SH-SY5Y (cell line): ENCODE measurements around the gene EPO.

Experiments used
- GATA2 ChIP-seq: IDR thresholded peaks from 2 replicates; pipeline ENCODE4 v1.6.1; 2011; ENCODE audit warnings: mild to moderate bottlenecking, low read depth, low read length
- GATA3 ChIP-seq: IDR thresholded peaks from 2 replicates; pipeline ENCODE4 v1.6.1; 2011; ENCODE audit warnings: low read depth, mild to moderate bottlenecking, low read length, moderate library complexity

The EPO gene

DNA sequence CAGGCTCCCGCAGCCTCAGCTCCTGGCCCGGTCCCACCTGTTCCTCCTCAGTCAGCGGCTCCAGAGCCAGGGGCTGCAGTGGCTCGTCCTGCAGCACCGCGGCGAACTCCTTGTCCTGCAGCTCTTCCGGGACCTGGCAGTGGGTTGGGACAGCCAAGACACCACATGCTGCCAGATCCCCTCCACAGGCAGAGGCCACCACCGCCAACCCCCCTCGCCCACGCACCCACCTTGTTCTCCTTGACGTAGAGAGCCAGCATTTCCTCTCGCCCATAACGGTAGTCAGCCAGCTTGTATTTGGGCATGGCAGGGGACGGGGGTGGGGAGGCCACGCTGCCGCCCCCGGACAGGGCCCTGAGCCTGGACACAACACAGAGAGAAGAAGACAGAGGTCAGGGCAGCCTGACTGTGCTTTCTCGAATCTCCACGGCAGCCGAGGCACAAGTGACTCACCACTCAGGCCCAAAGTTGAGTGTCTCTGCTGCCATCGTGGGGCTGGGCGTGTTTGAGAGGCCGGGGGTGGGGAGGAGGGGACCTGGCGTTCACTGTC, 32.4 kb upstream of the EPO start:
- TF ChIP-seq GATA3, result no peak
- TF ChIP-seq GATA2, result no peak

DNA sequence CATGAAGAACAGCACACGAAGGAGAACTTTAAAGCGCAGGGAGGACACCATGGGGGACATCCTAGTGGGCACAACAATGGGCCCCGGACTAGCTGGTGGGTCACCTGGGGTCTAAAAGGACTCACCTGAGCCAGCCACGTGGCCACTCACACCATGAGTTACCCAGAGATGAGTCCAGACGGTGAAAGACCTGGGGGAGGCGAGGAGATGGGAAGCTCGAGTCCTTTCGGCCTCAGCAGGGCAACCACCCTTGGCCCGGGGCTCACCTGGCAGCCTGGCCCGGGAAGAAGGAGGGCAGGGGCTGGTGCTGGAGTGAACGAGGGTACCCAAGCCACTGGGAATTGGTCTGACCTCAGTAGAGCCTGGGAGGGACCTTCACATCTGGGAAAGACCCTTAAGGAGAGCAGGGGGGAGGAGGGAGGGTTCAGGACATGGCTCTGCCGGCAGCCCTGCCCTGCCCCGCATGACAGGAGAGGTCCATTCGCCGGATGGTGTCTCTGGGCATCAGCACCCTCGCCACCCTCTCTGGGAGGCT, 31.9 kb upstream of the EPO start:
- TF ChIP-seq GATA2 (no peak), GATA3 (no peak)

DNA sequence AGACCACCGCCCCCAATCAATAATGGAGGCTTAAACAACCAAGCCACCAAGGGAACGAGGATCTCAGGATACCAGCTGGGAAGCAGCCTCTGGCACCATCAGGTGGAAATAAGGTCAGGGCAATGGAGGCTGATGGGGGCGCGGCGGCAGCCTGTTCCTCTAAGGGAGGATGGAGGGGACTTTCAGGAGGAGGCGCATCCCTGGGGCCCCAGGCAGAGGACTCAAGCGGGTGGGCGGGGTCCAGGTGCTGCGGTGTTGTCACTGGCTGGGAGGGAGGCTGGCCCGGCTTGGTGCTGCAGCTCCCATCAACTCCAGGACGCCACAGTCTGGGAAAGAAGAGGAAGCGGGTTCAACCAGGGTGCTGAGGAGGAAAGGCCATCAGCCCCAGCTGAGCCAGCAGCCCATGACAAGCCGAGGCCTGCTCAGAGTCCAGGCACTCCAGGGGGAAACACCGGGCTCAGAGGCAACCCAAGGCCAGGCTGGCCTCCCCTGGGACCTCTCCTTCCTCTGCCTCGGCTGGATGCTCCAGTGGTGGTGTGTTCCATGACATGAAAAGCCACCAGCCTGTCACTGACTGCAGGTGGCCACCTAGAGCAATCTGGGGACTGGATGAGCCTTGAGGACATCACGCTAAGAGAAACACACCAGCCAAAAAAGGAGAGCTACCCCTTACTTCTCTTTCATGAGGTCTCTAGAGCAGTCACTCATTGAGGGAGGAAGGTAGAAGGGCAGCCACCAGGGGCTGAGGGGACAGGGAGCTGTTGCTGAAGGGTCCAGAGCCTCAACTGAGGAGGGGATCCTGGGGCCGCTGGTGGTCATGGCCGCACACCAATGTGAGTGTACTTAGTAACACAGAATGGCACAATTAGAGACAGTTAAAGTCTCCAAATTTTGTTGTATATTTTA, 30.8 kb upstream of the EPO start:
- TF ChIP-seq GATA3 (no peak), GATA2 (no peak)

DNA sequence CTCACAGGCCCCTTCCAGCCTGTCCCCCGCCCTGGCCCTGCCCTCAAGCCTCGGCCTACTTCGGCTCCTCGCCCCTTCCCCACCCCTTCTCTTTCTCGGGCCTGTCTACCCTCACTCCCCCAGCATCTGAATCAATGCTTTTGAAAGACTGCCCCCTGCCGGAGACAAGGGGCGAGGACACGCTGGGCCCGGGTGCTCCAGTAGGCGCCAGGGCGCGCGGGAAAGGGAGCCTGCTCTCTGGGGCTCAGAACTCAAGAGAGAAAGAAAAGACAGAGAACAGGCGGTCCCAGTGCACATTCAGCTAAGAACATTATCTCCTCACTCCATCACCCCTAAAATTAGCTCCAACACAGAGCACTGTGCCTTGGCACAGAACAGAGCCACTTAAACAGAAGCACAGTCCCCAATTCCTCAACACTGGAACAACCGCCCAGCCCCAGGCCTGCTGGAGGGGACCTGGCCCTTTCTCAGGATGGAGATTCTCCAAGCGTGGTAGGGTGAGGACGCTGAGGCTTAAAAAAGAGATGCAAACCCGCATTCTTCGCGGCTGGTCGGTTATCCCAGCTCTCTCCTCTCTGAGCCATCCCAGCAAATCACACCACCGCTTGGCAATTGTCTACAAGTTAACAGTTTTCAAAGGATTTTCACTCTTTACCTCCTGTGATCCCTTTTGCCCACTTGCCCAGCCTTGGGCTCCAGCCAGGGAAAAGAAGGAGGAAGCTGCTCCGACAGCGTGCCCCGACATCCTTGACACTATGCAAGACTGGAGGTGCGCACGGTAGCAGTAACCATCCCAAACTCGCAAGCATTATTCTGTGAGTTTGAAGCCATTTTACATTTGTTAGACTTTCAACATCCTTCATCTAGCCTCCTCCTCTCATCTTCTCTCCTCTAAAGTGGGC, 28.3 kb upstream of the EPO start:
- TF ChIP-seq GATA2 (no peak), GATA3 (no peak)

DNA sequence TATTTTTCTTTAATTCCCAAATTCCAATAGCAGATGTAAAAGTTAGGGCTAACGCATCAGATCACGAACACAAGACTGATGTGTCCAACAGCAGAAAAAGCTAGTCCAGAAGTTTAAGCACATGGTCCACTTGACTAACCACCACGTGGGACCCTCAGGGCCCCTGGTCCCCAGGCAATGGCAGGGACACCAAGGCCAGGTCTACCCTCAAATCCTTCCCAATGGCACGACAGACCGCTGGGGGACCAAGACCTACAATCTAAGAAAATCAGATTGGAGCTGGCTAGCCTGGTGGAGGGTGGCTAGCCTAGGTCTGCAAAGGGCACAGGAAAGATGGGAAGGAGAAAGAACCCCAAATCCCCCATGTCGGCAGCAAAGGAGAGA, 27.7 kb upstream of the EPO start:
- TF ChIP-seq GATA2 (no peak), GATA3 (no peak)

GRCh38 chr7:100693312-100694097, 26.8 kb upstream of the EPO start:
- TF ChIP-seq GATA3 (no peak), GATA2 (no peak)

- TF ChIP-seq GATA3, result no peak
- no peak for TF ChIP-seq GATA2
Measured at GRCh38 chr7:100694098-100694745, 26.0 kb upstream of the EPO start, which contains the start of gene GIGYF1. GIGYF1 (minus strand) TSS chr7:100694250; CDS start chr7:100688238, 6,012 bp downstream.

- no peak for TF ChIP-seq GATA2
- no peak for TF ChIP-seq GATA3
Measured at GRCh38 chr7:100696123-100696521, 24.1 kb upstream of the EPO start.

- no peak for TF ChIP-seq GATA3
- TF ChIP-seq GATA2, result no peak
Measured at GRCh38 chr7:100699018-100699417, 21.2 kb upstream of the EPO start.

- TF ChIP-seq GATA3 (no peak), GATA2 (no peak)
Measured at GRCh38 chr7:100705320-100705752, 14.9 kb upstream of the EPO start.

GRCh38 chr7:100705753-100706671, 14.3 kb upstream of the EPO start, which contains the start of gene POP7:
POP7 (plus strand) TSS chr7:100706121; CDS start chr7:100706831, 710 bp downstream.
- TF ChIP-seq GATA2 (no peak), GATA3 (no peak)

GRCh38 chr7:100706672-100707311, 13.5 kb upstream of the EPO start:
- TF ChIP-seq GATA2 (no peak), GATA3 (no peak)

DNA sequence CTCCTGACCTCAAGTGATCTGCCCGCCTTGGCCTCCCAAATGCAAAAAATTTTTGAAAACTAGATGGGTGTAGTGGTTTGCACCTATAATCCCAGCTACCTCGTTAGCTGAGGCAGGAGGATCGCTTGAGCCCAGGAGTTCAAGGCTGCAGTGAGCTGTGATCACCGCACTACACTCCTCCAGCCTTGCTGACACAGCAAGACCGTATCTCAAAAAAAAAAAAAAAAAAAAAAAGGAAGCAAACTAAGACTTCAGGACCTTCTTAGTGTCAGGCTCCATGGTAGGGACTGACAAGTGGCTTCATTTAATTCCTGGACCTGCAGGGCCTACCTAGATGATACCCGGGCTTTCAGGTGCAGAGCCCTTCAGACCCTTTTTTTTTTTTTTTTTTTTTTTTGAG, 11.9 kb upstream of the EPO start:
- no peak for TF ChIP-seq GATA2
- no peak for TF ChIP-seq GATA3
